GM15510 (cell line): Measurements from ENCODE around the gene OR9I1.

Source experiments
- POLR2A ChIP-seq: IDR thresholded peaks from 3 replicates; pipeline ENCODE4 v1.6.1; 2011; ENCODE audit warnings: borderline replicate concordance; ENCODE audit not compliant: insufficient read length; ENCODE audit errors: extremely low read depth

Gene OR9I1

GRCh38 chr11:58125469-58125868, at the start of gene OR9I1:
OR9I1 (minus strand) TSS chr11:58125530; CDS start chr11:58119444, 6,086 bp downstream.
- TF ChIP-seq POLR2A, result no peak

- TF ChIP-seq POLR2A, result no peak
These were observed 40.3 kb upstream of the OR9I1 start for GRCh38 chr11:58165504-58166106.

GRCh38 chr11:58164990-58165389, 39.7 kb upstream of the OR9I1 start:
- TF ChIP-seq POLR2A, result no peak

- TF ChIP-seq POLR2A, result no peak
These were observed 39.1 kb upstream of the OR9I1 start for GRCh38 chr11:58164389-58164788.

GRCh38 chr11:58152781-58153180, 27.5 kb upstream of the OR9I1 start:
- TF ChIP-seq POLR2A, result no peak

GRCh38 chr11:58142761-58143160, 17.4 kb upstream of the OR9I1 start:
- TF ChIP-seq POLR2A, result no peak

GRCh38 chr11:58135171-58135570, 9.8 kb upstream of the OR9I1 start:
- no peak for TF ChIP-seq POLR2A

- no peak for TF ChIP-seq POLR2A
These were observed 8.8 kb upstream of the OR9I1 start for GRCh38 chr11:58134151-58134550.

- TF ChIP-seq POLR2A, result no peak
These were observed 8.2 kb upstream of the OR9I1 start for GRCh38 chr11:58133309-58134076.

- TF ChIP-seq POLR2A, result no peak
These were observed 2.0 kb upstream of the OR9I1 start for GRCh38 chr11:58127350-58127749.

- no peak for TF ChIP-seq POLR2A
These were observed 4.2 kb downstream of the OR9I1 start for GRCh38 chr11:58121096-58121495.

GRCh38 chr11:58097437-58097836, 27.9 kb downstream of the OR9I1 start:
- TF ChIP-seq POLR2A, result no peak

- TF ChIP-seq POLR2A, result no peak
These were observed 38.8 kb downstream of the OR9I1 start for GRCh38 chr11:58086528-58086927.

GRCh38 chr11:58075781-58076180, 49.5 kb downstream of the OR9I1 start:
- TF ChIP-seq POLR2A, result no peak

- TF ChIP-seq POLR2A, result no peak
These were observed 54.7 kb downstream of the OR9I1 start for GRCh38 chr11:58070585-58070984.

- no peak for TF ChIP-seq POLR2A
These were observed 56.7 kb downstream of the OR9I1 start for GRCh38 chr11:58068655-58069054.
